ENCODE results near the gene CHD9.
A peak's percentile ranks its signal among the peaks of the same experiment; 100 is the strongest.

Gene CHD9

DNA sequence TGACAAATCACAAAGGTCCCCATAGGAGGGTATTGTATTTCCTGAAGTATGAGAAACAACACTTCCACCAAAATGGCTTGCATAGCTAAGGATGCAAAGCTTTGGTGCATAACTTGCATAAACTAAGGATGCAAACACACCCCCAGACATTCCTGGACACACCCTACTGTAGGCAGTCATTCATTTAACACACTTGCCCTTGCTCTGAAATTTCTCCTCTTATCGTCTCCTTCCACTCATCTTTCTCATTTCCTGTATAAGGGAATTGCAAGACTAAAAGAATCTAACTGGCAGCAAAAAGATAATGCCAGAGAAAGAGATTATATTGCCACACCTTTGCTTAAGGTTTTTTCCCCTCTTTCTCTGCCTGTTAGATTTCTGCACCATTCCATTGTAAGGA is 28.3 kb downstream of the CHD9 start:
- H3K23ac ChIP-seq (ENCODE audit: low read depth, low read length, poor library complexity): no peak overlapping the region
- no peaks in the 10 kb centered on the region for H3K36me3 ChIP-seq (replicated peaks in 1 of 2; ENCODE audit: control insufficient read depth in 2 of 2, insufficient read depth in 2 of 2, low read length in 2 of 2)
- H3K9ac ChIP-seq (ENCODE audit: low read depth, low read length, poor library complexity): no peak overlapping the region
- no peak overlapping the region for H2AK5ac ChIP-seq (ENCODE audit: low read depth, low read length)
- H3K27me3 ChIP-seq (ENCODE audit: control insufficient read depth in 3 of 3, insufficient read depth in 3 of 3, low read depth in 1 of 3, low read length in 3 of 3): no peaks in the 10 kb centered on the region
- no peak overlapping the region for H3K14ac ChIP-seq (ENCODE audit: low read length)
- H4K8ac ChIP-seq (ENCODE audit: low read depth, low read length): no peak overlapping the region
- H3K79me1 ChIP-seq (ENCODE audit: low read depth, low read length): no peaks in the 10 kb centered on the region
- no peak overlapping the region for H2BK15ac ChIP-seq (ENCODE audit: low read length)
- DNase-seq (ENCODE audit: low spot score): no peak
- WGBS, 2 donors (ENCODE audit: extremely low coverage in 2 of 2, insufficient read length in 2 of 2, insufficient replicate concordance in 1 of 2): no CpG with 5 or more reads among the region's 1 CpG
- no peak overlapping the region for H3K4me2 ChIP-seq (ENCODE audit: insufficient read depth, low read length, poor library complexity, severe bottlenecking)
- no peak overlapping the region for H4K91ac ChIP-seq (ENCODE audit: low read depth, low read length, poor library complexity)
- H3K4me1 ChIP-seq (ENCODE audit: control insufficient read depth in 2 of 2, insufficient read depth in 1 of 2, low read depth in 1 of 2, low read length in 2 of 2): peaks cover 9 to 29% of the 10 kb centered on the region in 2 donors
- H3K4me3 ChIP-seq (ENCODE audit: low read length in 2 of 2): no peak overlapping the region
- H3K4ac ChIP-seq (ENCODE audit: low read length): no peak overlapping the region
- H2AFZ ChIP-seq (ENCODE audit: low read length): no peak overlapping the region
- no peak overlapping the region for H3K27ac ChIP-seq (replicated peaks; ENCODE audit: low read length)
- no peak overlapping the region for H2BK120ac ChIP-seq (ENCODE audit: low read depth, low read length)
- H3K9me3 ChIP-seq (replicated peaks in 1 of 2; ENCODE audit: control insufficient read depth in 2 of 2, insufficient read depth in 1 of 2, low read depth in 1 of 2, low read length in 2 of 2): no peaks in the 10 kb centered on the region
- no peak overlapping the region for H2BK5ac ChIP-seq (ENCODE audit: low read length)
- H3K18ac ChIP-seq (ENCODE audit: low read length): no peak overlapping the region
- no peak overlapping the region for H2BK12ac ChIP-seq (ENCODE audit: low read length)

DNA sequence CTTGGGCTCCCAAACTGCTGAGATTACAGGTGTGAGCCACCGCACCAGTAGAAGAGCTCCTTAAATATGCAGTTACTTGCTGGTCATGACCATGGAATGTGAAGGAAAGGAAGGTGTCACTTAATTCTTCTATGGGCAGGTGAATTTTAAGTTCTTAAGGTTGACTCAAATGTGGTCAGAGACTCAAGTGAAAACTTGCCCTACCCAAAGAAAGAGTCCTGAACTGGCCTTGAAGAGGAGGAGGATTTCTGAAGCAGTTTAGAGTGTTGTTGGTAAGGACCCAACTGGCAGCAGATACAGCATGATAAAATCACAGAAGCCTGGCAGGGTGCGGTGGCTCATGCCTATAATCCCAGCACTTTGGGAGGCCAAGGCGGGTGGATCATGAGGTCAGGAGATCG is 29.4 kb downstream of the CHD9 start:
- WGBS, 2 donors (ENCODE audit: extremely low coverage in 2 of 2, insufficient read length in 2 of 2, insufficient replicate concordance in 1 of 2): no CpG with 5 or more reads among the region's 4 CpGs
- Histone ChIP-seq H3K27me3 (ENCODE audit: control insufficient read depth in 3 of 3, insufficient read depth in 3 of 3, low read depth in 1 of 3, low read length in 3 of 3) (no peaks in the 10 kb centered on the region), H3K4me3 (ENCODE audit: low read length in 2 of 2) (no peak overlapping the region), H2BK5ac (ENCODE audit: low read length) (no peak overlapping the region), H2AK5ac (ENCODE audit: low read depth, low read length) (no peak overlapping the region), H3K18ac (ENCODE audit: low read length) (no peak overlapping the region), H3K4me2 (ENCODE audit: insufficient read depth, low read length, poor library complexity, severe bottlenecking) (no peak overlapping the region), H3K23ac (ENCODE audit: low read depth, low read length, poor library complexity) (no peak overlapping the region), H4K8ac (ENCODE audit: low read depth, low read length) (no peak overlapping the region), H2AFZ (ENCODE audit: low read length) (no peak overlapping the region), H4K91ac (ENCODE audit: low read depth, low read length, poor library complexity) (no peak overlapping the region), H3K9me3 (replicated peaks in 1 of 2; ENCODE audit: control insufficient read depth in 2 of 2, insufficient read depth in 1 of 2, low read depth in 1 of 2, low read length in 2 of 2) (no peaks in the 10 kb centered on the region), H3K36me3 (replicated peaks in 1 of 2; ENCODE audit: control insufficient read depth in 2 of 2, insufficient read depth in 2 of 2, low read length in 2 of 2) (peaks cover 0 to 1% of the 10 kb centered on the region in 2 donors), H3K4ac (ENCODE audit: low read length) (no peak overlapping the region), H3K4me1 (ENCODE audit: control insufficient read depth in 2 of 2, insufficient read depth in 1 of 2, low read depth in 1 of 2, low read length in 2 of 2) (peaks cover 9 to 24% of the 10 kb centered on the region in 2 donors), H3K27ac (replicated peaks; ENCODE audit: low read length) (no peak overlapping the region), H2BK15ac (ENCODE audit: low read length) (no peak overlapping the region), H3K14ac (ENCODE audit: low read length) (no peak overlapping the region), H3K79me1 (ENCODE audit: low read depth, low read length) (no peaks in the 10 kb centered on the region), H2BK120ac (ENCODE audit: low read depth, low read length) (no peak overlapping the region), H2BK12ac (ENCODE audit: low read length) (no peak overlapping the region), H3K9ac (ENCODE audit: low read depth, low read length, poor library complexity) (no peak overlapping the region)
- DNase-seq (ENCODE audit: low spot score): no peak

DNA sequence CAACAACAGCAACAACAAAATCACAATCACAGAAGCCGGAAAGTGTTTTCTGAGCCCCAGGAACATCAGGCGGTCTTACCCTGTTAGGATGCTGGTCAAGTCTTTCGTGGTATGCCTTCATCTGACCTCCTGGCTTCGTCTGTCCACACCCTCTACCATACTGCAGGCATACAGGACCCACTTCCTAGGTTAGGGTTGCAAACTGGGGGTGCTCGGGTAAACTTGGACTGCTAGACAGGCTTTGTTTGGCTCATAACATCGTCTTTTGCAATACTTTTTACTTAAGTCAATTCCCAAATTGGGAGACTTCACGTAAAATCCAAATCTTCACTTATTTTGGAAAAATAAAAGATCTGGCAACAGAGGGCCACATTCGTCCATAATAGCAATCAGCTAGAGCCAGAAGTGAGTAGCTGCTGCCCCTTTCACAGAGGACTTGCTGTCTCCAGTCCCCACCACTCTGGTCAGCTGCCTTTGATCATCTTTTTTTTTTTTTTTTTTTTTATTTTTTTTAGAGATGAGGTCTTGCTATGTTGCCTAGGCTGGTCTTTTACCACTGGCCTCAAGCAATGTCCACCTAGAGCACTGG is 30.0 kb downstream of the CHD9 start:
- H3K4me1 ChIP-seq (ENCODE audit: control insufficient read depth in 2 of 2, insufficient read depth in 1 of 2, low read depth in 1 of 2, low read length in 2 of 2): peaks cover 15 to 24% of the 10 kb centered on the region in 2 donors
- WGBS, 2 donors (ENCODE audit: extremely low coverage in 2 of 2, insufficient read length in 2 of 2, insufficient replicate concordance in 1 of 2): no CpG with 5 or more reads among the region's 8 CpGs
- H2BK15ac ChIP-seq (ENCODE audit: low read length): no peak overlapping the region

DNA sequence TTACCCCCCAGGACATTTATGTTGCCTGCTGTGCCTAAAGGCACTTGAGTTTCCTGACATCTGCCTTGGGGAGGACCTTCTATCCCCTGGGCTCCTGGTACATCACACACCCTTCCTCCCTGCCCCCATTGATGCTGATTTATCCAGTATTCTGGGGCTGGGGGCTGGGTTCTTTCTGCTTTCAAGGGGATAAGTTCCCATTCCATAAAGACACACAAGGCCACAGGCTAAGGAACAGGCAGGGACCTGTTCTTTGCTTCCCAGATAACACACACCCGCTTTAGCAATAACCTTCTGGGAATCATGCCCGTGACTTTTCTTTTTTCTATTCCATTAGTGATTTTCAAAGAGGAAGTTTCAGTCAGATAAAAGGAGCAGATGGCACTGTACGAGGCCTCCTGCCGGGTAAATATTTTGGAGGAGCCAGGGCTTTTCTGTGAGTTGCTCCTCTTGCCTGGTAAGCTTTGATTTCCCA is 30.6 kb downstream of the CHD9 start:
- no peak overlapping the region for H3K18ac ChIP-seq (ENCODE audit: low read length)
- no peak for DNase-seq (ENCODE audit: low spot score)
- H2BK15ac ChIP-seq (ENCODE audit: low read length): no peak overlapping the region
- H4K8ac ChIP-seq (ENCODE audit: low read depth, low read length): no peak overlapping the region
- H3K27ac ChIP-seq (replicated peaks; ENCODE audit: low read length): no peak overlapping the region
- H3K79me1 ChIP-seq (ENCODE audit: low read depth, low read length): no peaks in the 10 kb centered on the region
- no peak overlapping the region for H3K23ac ChIP-seq (ENCODE audit: low read depth, low read length, poor library complexity)
- no peak overlapping the region for H3K4me3 ChIP-seq (ENCODE audit: low read length in 2 of 2)
- no peak overlapping the region for H4K91ac ChIP-seq (ENCODE audit: low read depth, low read length, poor library complexity)
- H2BK5ac ChIP-seq (ENCODE audit: low read length): no peak overlapping the region
- no peak overlapping the region for H2BK120ac ChIP-seq (ENCODE audit: low read depth, low read length)
- H3K4ac ChIP-seq (ENCODE audit: low read length): no peak overlapping the region
- no peaks in the 10 kb centered on the region for H3K9me3 ChIP-seq (replicated peaks in 1 of 2; ENCODE audit: control insufficient read depth in 2 of 2, insufficient read depth in 1 of 2, low read depth in 1 of 2, low read length in 2 of 2)
- H2AK5ac ChIP-seq (ENCODE audit: low read depth, low read length): no peak overlapping the region
- H3K27me3 ChIP-seq (ENCODE audit: control insufficient read depth in 3 of 3, insufficient read depth in 3 of 3, low read depth in 1 of 3, low read length in 3 of 3): no peaks in the 10 kb centered on the region
- H3K4me1 ChIP-seq (ENCODE audit: control insufficient read depth in 2 of 2, insufficient read depth in 1 of 2, low read depth in 1 of 2, low read length in 2 of 2): peaks cover 19 to 26% of the 10 kb centered on the region in 2 donors
- no peak overlapping the region for H3K9ac ChIP-seq (ENCODE audit: low read depth, low read length, poor library complexity)
- WGBS, 2 donors (ENCODE audit: extremely low coverage in 2 of 2, insufficient read length in 2 of 2, insufficient replicate concordance in 1 of 2): no CpG with 5 or more reads among the region's 4 CpGs
- no peak overlapping the region for H3K4me2 ChIP-seq (ENCODE audit: insufficient read depth, low read length, poor library complexity, severe bottlenecking)
- no peak overlapping the region for H2AFZ ChIP-seq (ENCODE audit: low read length)
- no peak overlapping the region for H3K14ac ChIP-seq (ENCODE audit: low read length)
- H2BK12ac ChIP-seq (ENCODE audit: low read length): no peak overlapping the region
- peaks cover 0 to 1% of the 10 kb centered on the region in 2 donors for H3K36me3 ChIP-seq (replicated peaks in 1 of 2; ENCODE audit: control insufficient read depth in 2 of 2, insufficient read depth in 2 of 2, low read length in 2 of 2)

More for the DNA sequence above, 30.0 kb downstream of the CHD9 start:
- peaks cover 0 to 1% of the 10 kb centered on the region in 2 donors for H3K36me3 ChIP-seq (replicated peaks in 1 of 2; ENCODE audit: control insufficient read depth in 2 of 2, insufficient read depth in 2 of 2, low read length in 2 of 2)
- no peak overlapping the region for H4K91ac ChIP-seq (ENCODE audit: low read depth, low read length, poor library complexity)
- no peak overlapping the region for H2AK5ac ChIP-seq (ENCODE audit: low read depth, low read length)
- no peak overlapping the region for H2BK12ac ChIP-seq (ENCODE audit: low read length)
- no peaks in the 10 kb centered on the region for H3K9me3 ChIP-seq (replicated peaks in 1 of 2; ENCODE audit: control insufficient read depth in 2 of 2, insufficient read depth in 1 of 2, low read depth in 1 of 2, low read length in 2 of 2)
- H3K4me2 ChIP-seq (ENCODE audit: insufficient read depth, low read length, poor library complexity, severe bottlenecking): no peak overlapping the region
- H3K14ac ChIP-seq (ENCODE audit: low read length): no peak overlapping the region
- H3K27ac ChIP-seq (replicated peaks; ENCODE audit: low read length): no peak overlapping the region
- no peak overlapping the region for H3K4me3 ChIP-seq (ENCODE audit: low read length in 2 of 2)
- no peak overlapping the region for H2BK120ac ChIP-seq (ENCODE audit: low read depth, low read length)
- no peak overlapping the region for H2BK5ac ChIP-seq (ENCODE audit: low read length)
- H2AFZ ChIP-seq (ENCODE audit: low read length): no peak overlapping the region
- no peak overlapping the region for H3K23ac ChIP-seq (ENCODE audit: low read depth, low read length, poor library complexity)
- H3K4ac ChIP-seq (ENCODE audit: low read length): no peak overlapping the region
- H4K8ac ChIP-seq (ENCODE audit: low read depth, low read length): no peak overlapping the region
- no peak overlapping the region for H3K9ac ChIP-seq (ENCODE audit: low read depth, low read length, poor library complexity)
- no peaks in the 10 kb centered on the region for H3K27me3 ChIP-seq (ENCODE audit: control insufficient read depth in 3 of 3, insufficient read depth in 3 of 3, low read depth in 1 of 3, low read length in 3 of 3)
- peak overlapping the region; percentile 0 for H3K18ac ChIP-seq (ENCODE audit: low read length)
- H3K79me1 ChIP-seq (ENCODE audit: low read depth, low read length): no peaks in the 10 kb centered on the region
- no peak for DNase-seq (ENCODE audit: low spot score)

Measured in neuronal stem cell (in vitro differentiated cells).